Heart right ventricle (tissue), 16 donors: ENCODE measurements around the gene SMOC1. TPM values are rescaled to one million over a fixed set of nuclear protein-coding genes. Genes with fewer than 3 reads are reported as not detected.

Experiments
- ATAC-seq, 8 donors: fragments of 200-7000 bp; cut with Tn5 transposase; one replicate each; pipeline ENCODE4 v1.9.1; 2020; ENCODE audit warnings: mild to moderate bottlenecking in 8 of 8, moderate library complexity in 8 of 8, moderate number of reproducible peaks in 1 of 8
- DNase-seq, 2 donors: peaks; one replicate each; pipeline ENCODE4 v3.0.0-alpha.2; 2020
- H3K27ac ChIP-seq, 10 donors: fragments of 200-600 bp; sonication (generic) in 2 of 10; one replicate each; pipeline versions ENCODE4 v1.5.0 to v1.8.0; 2020 to 2022; ENCODE audit warnings: mild to moderate bottlenecking in 3 of 10
- H3K27me3 ChIP-seq, 7 donors: fragments of 200-600 bp; one replicate each; pipeline ENCODE4 v1.8.0; 2021 to 2022; ENCODE audit warnings: mild to moderate bottlenecking in 2 of 7
- H3K36me3 ChIP-seq, 9 donors: fragments of 200-600 bp; sonication (generic) in 1 of 9; one replicate each; pipeline versions ENCODE4 v1.5.0 to v1.8.0; 2020 to 2022; ENCODE audit warnings: mild to moderate bottlenecking in 2 of 9
- H3K4me1 ChIP-seq, 9 donors: fragments of 200-600 bp; sonication (generic) in 1 of 9; one replicate each; pipeline versions ENCODE4 v1.5.0 to v1.8.0; 2020 to 2022; ENCODE audit warnings: mild to moderate bottlenecking in 4 of 9
- H3K4me3 ChIP-seq, 10 donors: fragments of 200-600 bp; sonication (generic) in 2 of 10; one replicate each; pipeline versions ENCODE4 v1.5.0 to v1.8.0; 2020 to 2022; ENCODE audit warnings: mild to moderate bottlenecking in 7 of 10, moderate library complexity in 2 of 10
- H3K9me3 ChIP-seq, 11 donors: fragments of 200-600 bp in 10 of 11; sonication (generic) in 2 of 11; one replicate each; pipeline versions ENCODE4 v1.5.0 to v1.8.0; 2013 to 2022; ENCODE audit warnings: mild to moderate bottlenecking in 2 of 11, control low read depth in 1 of 11, moderate library complexity in 1 of 11
- CTCF ChIP-seq, 9 donors: fragments of 200-600 bp; sonication (generic) in 2 of 9; IDR thresholded peaks; one replicate each; pipeline versions ENCODE4 v1.5.0 to v1.8.0; 2021 to 2022; ENCODE audit warnings: antibody characterized with exemption in 9 of 9, mild to moderate bottlenecking in 5 of 9, moderate library complexity in 1 of 9
- WGBS, 2 donors: extraction: QIAGEN DNeasy Blood & Tissue Kit; methylation state at CpG; one replicate each; pipeline ENCODE4 v1.1.7; 2013; ENCODE audit warnings: inconsistent platforms in 1 of 2; 5-methylcytosine and 5-hydroxymethylcytosine counted together
- intact Hi-C, 10 donors: fragments of 100-400 bp; cut with DNase I; formaldehyde crosslinking; loops; one replicate each; pipeline versions ENCODE4 v1.11.1 to v1.14.2; 2022
- polyA plus RNA-seq, 2 donors: library from polyadenylated mRNA; stranded (reverse); fragments of 200-250 nt; gene quantifications; one replicate each; pipeline ENCODE4 v1.2.3, GENCODE V29; 2013
- total RNA-seq, 10 donors: library from RNA; stranded (reverse); fragmentation: NEBNext Ultra II Directional in 3 of 10; extraction: Animal tissue kit (Norgen Biotek cat#: 25700) in 3 of 10; gene quantifications; one replicate each; pipeline versions ENCODE4 v1.2.1 to v1.2.4, GENCODE V29; 2021 to 2023
- donor health status: Arrhythmogenic right ventricular cardiomyopathy.
- donor health status: ischemic (EF 13 %, LVEDD 7.1; RV severe dilation, severe dysfunction).
- donor health status: healthy with polysubstance abuse.
- donor health status: DM: no; HTN: yes; CAD: no.
- donor health status: DM: no; HTN: no; CAD: no.
- donor health status: ischemic (EF 25% LVEDD 6.9; RV normal size, moderate dysfunction).
- donor health status: ischemic (EF 25% LVEDD 5.7; RV mildly dilated, moderate dysfunction).
- donor health status: healthy.
- donor health status: DM: yes; HTN: yes; CAD: no.
- donor health status: Ischemic cardiomyopathy.
- donor health status: ischemic (EF 35%, LVEDD 5.7; RV mildly dilated, moderate dysfunction).
- donor health status: nonischemic (EF 11% LVEDD 7.7; RV severe dilation, severe dysfunction).
- donor health status: DM: yes; HTN: yes; CAD: no.
- donor health status: PGD.
- donor health status: ischemic (EF 29% LVEDD 5.4; RV normal size, mild dysfunction).
- donor health status: nonischemic (EF 23%, LVEDD 6.1; RV moderate dilation, normal function).

The SMOC1 gene
- total and polyA plus RNA-seq, 12 donors = 0.15 to 6.8 (median 1.3) TPM

DNA sequence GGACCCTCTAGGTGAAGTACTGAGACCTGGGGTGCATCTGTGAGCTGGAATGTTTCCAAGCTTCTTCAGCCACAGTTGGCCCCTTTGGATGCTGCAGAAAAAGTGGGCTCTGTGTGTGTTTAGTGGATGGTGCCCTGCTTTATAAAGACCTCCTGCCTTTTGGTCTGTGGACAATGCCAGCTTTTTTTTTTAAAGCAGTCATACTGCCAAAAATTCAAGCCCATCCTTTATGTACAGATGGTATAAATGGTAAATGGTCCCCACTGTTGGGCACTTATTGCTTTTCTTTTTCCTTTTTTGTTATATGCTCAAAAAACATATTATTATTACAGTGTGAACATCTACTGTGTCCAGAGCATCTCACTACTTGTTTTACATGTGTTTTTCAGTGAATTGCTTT lies 81.1 kb downstream of the SMOC1 start:
- intact Hi-C loops = no loop called here

DNA sequence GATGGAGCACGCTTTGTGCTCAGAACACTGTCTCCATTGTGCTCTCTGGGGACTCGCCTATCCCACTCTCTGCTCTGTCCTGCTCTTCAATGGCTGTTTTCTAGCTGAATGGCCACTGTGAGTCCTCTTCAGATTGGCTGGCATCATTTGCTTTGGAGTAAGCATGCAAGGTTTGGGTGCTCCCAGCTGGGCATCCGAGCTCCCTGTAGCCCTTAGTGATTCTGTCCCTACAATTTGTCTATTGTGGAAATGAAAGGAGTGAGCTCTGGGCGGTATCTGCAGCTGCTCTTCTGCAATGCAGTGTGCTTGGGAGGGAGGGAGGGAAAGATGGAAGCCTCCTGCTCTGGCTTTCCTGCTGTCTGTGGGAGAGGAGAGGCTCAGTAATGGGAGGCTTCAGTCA lies 84.8 kb downstream of the SMOC1 start:
- DNase-seq (no peak), ATAC-seq (no peak)
- no peaks in the 10 kb centered on the region for H3K4me1 ChIP-seq
- no peak overlapping the region for H3K27ac ChIP-seq
- no peak overlapping the region for H3K4me3 ChIP-seq
- intact Hi-C loops = no loop called here
- TF ChIP-seq CTCF (IDR thresholded peaks at IDR 0.05) = no peak
- H3K27me3 ChIP-seq = peaks cover 0 to 29% (median 6%) of the 10 kb centered on the region in 7 donors
- H3K36me3 ChIP-seq = no peaks in the 10 kb centered on the region
- H3K9me3 ChIP-seq = no peaks in the 10 kb centered on the region
- WGBS, 2 donors = 67 to 74% methylated on average over 4 of the region's 4 CpGs

More for the DNA sequence above, 81.1 kb downstream of the SMOC1 start:
- no peak for DNase-seq
- H3K36me3 ChIP-seq = no peaks in the 10 kb centered on the region
- H3K27ac ChIP-seq = no peak overlapping the region
- no peaks in the 10 kb centered on the region for H3K9me3 ChIP-seq
- peaks cover 0 to 22% (median 6%) of the 10 kb centered on the region in 7 donors for H3K27me3 ChIP-seq
- no peak overlapping the region for H3K4me3 ChIP-seq
- no peaks in the 10 kb centered on the region for H3K4me1 ChIP-seq
- no peak for TF ChIP-seq CTCF (IDR thresholded peaks at IDR 0.05)
- no peak for ATAC-seq

DNA sequence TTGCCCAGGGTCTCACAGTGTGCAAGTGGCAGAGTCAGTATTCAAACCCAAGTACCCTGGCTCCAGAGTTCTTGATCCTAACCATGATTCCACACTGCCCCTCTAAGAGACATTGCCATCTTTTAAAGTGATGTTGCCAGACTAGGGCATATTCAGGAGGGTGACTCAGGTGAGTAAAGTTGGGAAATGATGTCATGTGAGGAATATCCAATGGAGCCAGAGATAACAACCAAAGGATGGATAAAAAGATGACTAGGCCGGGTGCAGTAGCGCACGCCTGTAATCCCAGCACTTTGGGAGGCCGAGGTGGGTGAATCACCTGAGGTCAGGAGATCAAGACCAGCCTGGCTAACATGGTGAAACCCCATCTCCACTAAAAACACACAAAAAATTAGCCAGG lies 85.6 kb downstream of the SMOC1 start:
- ATAC-seq (no peak), DNase-seq (no peak)
- no peak overlapping the region for H3K4me3 ChIP-seq
- intact Hi-C loops = no loop called here
- H3K27me3 ChIP-seq = peaks cover 0 to 29% (median 6%) of the 10 kb centered on the region in 7 donors
- H3K9me3 ChIP-seq = no peaks in the 10 kb centered on the region
- 85 to 89% methylated on average over 4 of the region's 4 CpGs for WGBS, 2 donors
- H3K27ac ChIP-seq = no peak overlapping the region
- no peaks in the 10 kb centered on the region for H3K36me3 ChIP-seq
- no peak for TF ChIP-seq CTCF (IDR thresholded peaks at IDR 0.05)
- no peaks in the 10 kb centered on the region for H3K4me1 ChIP-seq

DNA sequence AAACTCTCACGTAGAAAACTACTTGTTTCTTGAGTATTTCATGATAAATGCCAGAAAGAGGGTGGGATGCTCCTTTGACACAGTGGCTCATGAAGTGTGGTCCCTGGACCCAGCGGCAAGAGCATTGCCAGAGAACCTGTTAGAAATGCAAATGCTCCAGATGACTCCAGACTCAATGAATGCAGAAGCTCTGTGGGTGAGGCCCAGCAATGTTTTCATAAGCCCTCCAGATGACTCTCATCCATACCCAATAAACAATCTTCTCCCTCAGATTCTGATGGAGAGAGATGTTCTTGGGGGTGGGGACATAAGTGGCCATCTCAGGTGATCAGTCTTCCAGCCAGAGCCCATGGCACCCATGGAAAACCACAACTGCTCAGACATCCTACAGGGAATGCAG lies 88.9 kb downstream of the SMOC1 start:
- ATAC-seq = no peak
- Histone ChIP-seq H3K27ac (no peak overlapping the region), H3K4me1 (no peaks in the 10 kb centered on the region), H3K4me3 (no peak overlapping the region), H3K36me3 (no peaks in the 10 kb centered on the region), H3K27me3 (peaks cover 0 to 25% (median 9%) of the 10 kb centered on the region in 7 donors), H3K9me3 (no peaks in the 10 kb centered on the region)
- 68 to 69% methylated on average over 2 of the region's 2 CpGs for WGBS, 2 donors
- intact Hi-C loops = no loop called here
- no peak for DNase-seq
- TF ChIP-seq CTCF (IDR thresholded peaks at IDR 0.05) = no peak
